Activated gamma-delta T cell (primary cell): ENCODE results near the gene FBXO17.
"Not testable (repeated sequence)": the region's sequence is repeated elsewhere in the genome, so short reads cannot be mapped to it uniquely, and the experiment has no call there.

ENCODE experiments used
- DNase-seq: peaks from one replicate; lab custom pipeline; 2025; lab: John Stamatoyannopoulos, UW

The FBXO17 gene

DNA sequence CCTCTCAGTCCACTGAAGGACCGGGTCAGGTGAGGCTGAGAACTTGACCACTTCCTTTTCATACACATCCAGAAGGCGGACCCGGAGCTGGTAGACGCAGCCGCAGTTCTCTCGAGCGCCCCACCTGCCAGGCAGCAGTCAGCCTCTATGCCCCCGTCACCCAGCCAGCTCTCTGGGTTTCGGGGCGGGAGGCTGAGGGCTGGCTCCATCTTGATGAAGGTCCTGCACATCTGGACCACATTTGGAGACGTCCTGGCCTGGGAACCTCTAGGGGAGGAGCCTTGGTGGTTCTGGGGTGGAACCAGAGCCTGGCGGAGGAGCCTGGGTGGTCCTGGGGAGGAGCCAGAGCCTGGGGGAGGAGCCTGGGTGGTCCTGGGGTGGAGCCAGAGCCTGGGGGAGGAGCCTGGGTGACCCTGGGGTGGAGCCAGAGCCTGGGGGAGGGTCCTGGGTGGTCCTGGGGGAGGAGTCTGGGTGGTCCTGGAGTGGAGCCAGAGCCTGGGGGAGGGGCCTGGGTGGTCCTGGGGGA is 30.5 kb downstream of the FBXO17 start:
- no peak for DNase-seq

- no peak for DNase-seq
Observed at GRCh38 chr19:38942471-38943181, 32.9 kb downstream of the FBXO17 start.

- DNase-seq, result no peak
Observed at GRCh38 chr19:38941979-38942378, 33.6 kb downstream of the FBXO17 start.

- not testable (repeated sequence) for DNase-seq
Observed at GRCh38 chr19:38941466-38941865, 34.1 kb downstream of the FBXO17 start.

GRCh38 chr19:38939957-38940356 is 35.6 kb downstream of the FBXO17 start:
- no peak for DNase-seq

GRCh38 chr19:38933544-38933943 is 42.0 kb downstream of the FBXO17 start:
- DNase-seq, result no peak

DNA sequence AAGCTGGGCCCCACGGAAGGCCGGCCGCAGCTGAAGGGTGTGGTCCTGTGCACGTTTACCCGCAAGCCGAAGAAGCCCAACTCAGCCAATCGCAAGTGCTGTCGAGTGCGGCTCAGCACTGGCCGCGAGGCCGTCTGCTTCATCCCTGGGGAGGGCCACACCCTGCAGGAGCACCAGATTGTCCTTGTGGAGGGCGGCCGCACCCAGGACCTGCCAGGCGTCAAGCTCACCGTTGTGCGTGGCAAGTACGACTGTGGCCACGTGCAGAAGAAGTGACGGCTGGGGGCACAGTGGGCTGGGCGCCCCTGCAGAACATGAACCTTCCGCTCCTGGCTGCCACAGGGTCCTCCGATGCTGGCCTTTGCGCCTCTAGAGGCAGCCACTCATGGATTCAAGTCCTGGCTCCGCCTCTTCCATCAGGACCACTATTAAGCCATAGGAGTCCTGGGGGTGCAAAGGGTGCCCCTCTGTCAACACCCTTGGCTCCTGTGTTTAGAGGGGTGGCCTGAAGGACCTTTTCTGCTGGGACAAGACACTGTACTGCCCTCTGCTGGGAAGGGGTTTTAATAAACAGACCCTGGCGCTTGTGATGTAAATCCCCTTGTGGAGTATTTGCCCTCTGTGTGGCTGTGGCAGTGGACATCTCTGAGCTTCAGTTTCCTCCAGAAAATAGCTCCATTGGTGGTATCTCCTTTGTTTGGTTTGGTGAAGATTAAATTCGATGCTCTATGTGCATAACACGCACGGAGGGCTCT is 42.9 kb downstream of the FBXO17 start:
- DNase-seq, result no peak

DNA sequence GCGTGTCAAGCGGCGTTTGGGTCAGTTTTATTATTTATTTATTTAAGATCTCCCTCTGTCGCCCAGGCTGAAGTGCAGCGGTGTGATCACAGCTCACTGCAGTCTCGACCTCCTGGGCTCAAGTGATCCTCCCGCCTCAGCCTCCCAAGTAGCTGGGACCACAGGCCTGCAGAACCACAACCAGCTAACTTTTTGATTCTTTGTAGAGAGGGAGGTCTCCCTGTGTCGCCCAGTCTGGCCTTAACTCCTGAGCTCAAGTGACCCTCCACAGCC is 44.1 kb downstream of the FBXO17 start:
- no peak for DNase-seq

DNA sequence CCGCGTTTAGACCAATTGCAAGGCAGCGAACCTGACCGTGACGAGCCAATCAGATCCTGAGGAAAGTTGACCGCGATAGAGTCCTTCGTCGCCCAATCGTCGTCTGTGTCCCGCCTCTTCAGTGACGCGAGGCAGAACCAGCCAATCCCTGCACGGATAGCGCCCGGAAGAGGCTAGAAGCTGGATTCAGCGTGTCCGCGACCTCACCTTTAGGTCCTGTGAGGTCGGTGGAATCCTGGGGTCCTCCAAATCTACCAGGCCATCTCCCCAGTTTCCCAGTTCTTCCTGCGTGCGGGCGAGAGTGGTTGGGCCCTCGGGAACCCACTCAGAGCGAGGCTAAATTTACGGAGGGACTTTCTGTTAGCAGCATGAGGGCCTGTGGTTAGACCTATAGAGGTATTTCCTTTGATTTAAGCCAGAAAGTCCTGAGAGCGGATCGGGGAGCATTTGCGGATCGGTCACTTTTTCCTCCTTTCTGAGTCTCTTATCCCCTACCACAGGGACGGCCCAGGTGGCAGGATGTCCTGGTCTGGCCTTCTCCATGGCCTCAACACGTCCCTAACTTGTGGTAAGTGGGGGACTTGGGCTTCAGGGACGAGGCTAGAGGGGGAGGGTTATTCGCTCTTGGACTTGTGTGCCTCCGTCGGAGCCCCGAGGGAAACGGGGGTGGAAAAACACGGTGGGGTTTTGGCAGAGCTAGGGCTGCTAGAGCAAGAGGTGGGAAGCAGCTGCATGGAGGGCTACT is 44.6 kb downstream of the FBXO17 start, which contains the start of gene MRPS12:
Gene MRPS12 (plus strand): TSS at position 169 of the 745 bp plus-strand sequence. CDS start 351 bp downstream, at position 520.
- DNase-seq, result no peak

- DNase-seq, result peak; percentile 87
Observed at GRCh38 chr19:38929929-38930775, 45.4 kb downstream of the FBXO17 start, which contains the start of gene SARS2. TSS of gene SARS2 (minus strand) at chr19:38930763. CDS start at chr19:38930736, 27 bp downstream.

DNA sequence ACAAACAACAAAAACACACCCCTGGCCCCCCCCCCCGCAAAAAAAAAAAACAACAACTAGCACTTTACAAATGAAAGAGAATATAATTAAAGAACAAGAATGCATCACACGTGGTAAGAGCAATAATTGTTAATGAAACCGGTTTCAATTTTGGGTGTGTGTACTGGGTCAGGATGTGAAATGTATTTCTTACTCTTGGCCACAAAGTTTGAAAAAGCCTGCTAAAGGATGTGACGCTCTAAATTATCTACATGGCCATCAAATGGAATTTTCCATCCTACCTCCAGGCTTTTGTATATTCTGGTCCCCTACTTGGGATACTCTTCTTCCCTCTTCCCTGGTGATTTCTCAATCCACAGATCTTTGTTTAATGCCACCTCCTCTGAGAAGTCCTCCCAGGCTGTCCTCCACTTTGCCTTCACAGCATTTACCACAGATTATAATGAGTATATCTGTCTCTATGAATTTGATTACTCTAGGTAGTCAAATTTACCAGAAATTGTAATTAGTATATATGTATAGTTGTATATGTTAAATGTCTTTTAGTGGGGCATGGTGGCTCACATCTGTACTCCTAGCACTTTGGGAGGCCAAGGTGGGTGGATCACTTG is 47.0 kb downstream of the FBXO17 start:
- DNase-seq, result no peak

DNA sequence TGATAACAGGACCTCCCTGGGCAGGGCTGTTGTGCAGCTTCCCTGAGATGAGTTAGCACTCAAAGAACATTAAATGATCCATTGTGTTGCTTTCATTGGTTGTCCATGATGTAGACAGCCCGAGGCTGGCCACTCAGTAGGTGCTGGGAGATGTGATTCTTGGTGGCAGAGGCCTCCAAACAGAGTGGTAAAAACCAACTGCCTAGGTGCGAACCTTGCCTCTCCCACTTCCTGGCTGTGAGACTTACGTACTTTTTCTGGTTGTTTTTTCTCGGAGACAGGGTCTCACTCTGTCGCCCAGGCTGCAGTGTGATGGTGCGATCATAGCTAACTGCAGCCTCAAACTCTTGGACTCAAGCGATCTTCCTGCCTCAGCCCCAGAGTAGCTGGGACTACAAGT is 51.2 kb downstream of the FBXO17 start:
- DNase-seq, result no peak

GRCh38 chr19:38922482-38922881 is 53.1 kb downstream of the FBXO17 start:
- no peak for DNase-seq

DNA sequence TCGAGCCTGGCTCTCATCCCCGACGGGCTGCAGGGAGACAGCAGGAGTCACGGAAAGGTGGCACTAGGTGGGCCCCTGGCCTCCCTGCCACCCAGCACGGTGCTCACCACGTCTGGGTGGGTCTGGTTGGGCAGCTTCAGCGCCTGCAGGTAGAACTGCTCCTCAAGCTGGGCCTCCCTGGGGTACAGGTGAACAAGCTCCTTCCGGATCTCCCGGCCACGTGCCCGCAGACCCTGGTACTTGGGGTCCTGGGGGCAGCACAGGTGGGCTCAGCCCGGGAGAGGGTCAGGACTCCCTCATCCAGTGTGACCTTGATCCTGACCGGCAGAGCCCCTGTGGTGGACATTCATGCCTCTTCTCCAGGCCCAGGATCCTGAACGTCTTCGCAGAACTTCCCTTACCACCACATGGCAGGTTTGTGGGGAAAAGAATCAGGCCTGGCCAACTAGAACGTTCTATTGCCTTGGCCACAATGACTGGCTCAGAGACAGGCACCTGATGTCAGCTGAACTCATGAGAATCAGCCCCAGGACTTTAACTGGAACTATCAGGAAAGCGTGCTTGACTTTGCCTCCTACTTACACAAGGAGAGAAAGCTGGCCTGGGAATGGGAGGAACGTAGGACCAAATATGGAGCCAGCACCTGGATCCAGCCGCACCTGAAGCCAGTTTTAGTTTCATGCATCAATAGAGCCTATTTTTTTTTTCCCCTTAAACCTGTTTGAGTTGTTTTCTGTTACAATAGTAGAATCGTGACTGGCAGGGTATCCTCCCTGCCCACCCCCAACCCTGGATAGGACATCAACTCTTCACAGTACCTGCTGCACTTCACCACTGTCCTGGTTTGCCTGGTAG is 53.9 kb downstream of the FBXO17 start:
- no peak for DNase-seq

DNA sequence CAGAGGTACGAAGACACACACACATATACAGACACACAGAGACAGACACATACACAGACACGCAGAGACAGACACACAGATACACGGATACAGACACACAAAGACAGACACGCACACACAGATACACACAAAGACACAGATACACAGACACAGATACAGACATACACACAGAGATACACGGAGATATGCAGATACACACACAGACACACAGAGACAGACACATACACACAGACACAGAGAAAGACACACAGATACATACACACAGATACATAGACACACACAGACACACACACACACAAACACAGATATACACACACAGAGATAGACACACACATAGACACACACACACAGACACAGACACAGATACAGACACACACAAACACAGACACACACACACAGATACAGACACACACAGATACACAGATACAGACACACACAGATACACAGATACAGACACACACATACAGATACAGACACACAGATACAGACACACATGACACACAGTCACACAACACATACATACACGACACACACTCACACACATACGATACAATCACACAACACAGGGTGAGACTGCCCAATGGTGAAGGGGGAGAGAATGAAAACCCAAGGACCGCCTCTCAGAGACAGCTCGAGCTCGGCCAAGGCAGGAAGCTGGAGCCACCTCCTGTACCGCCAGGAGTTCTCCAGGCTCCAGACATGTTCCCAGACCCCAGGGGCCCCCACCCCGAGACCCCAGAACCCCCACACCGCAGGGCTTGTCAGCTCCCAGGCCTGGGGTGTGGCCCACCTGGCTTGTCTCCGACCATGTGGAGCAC is 54.7 kb downstream of the FBXO17 start:
- DNase-seq, result no peak

- DNase-seq, result no peak
Observed at GRCh38 chr19:38919837-38920601, 55.5 kb downstream of the FBXO17 start.

DNA sequence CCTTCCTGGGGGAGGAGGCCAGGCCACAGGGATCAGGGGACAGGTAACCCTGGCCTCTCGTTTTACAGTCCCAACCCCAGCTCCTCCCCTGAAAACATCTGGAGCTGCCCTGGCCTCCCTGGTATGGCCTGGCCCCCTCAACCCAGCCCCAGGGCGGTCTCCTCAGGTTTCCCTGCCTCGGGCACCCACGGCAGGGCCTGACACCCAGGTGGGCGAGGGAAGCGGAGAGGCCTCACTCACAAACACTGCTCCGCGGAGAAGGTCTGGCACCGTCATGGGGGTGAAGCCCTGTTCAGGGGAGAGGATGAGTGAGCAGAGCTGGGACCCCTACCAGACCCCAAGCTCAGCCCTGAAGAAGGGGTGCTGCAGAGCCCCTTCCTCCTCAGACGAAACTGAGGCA is 57.0 kb downstream of the FBXO17 start:
- DNase-seq, result no peak

- no peak for DNase-seq
Observed at GRCh38 chr19:38917921-38918491, 57.5 kb downstream of the FBXO17 start.
